ENCODE data around the gene MLN. TPM values are rescaled to one million over a fixed set of nuclear protein-coding genes. Genes with fewer than 3 reads are reported as not detected.

The MLN gene
- total RNA-seq, 1 donor from 2014 or later = not detected

GRCh38 chr6:33845031-33845745 lies 41.4 kb upstream of the MLN start:
- H3K27me3 Mint-ChIP-seq (ENCODE audit: unreplicated experiment) = peaks cover 2% of the 10 kb centered on the region
- DNase-seq (ENCODE audit: low spot score) = no peak
- no peaks in the 10 kb centered on the region for H3K36me3 Mint-ChIP-seq (ENCODE audit: low read depth, unreplicated experiment)
- no peak overlapping the region for H3K27ac Mint-ChIP-seq (ENCODE audit: unreplicated experiment)
- TF ChIP-seq CTCF (IDR thresholded peaks at IDR 0.05; ENCODE audit: unreplicated experiment) = no peak
- H3K4me1 Mint-ChIP-seq (ENCODE audit: unreplicated experiment) = peaks cover 11% of the 10 kb centered on the region
- no peaks in the 10 kb centered on the region for H3K9me3 Mint-ChIP-seq (ENCODE audit: unreplicated experiment)
- no peak overlapping the region for H3K4me3 Mint-ChIP-seq (ENCODE audit: unreplicated experiment)

- TF ChIP-seq CTCF (IDR thresholded peaks at IDR 0.05; ENCODE audit: unreplicated experiment) = no peak
- Mint-ChIP-seq H3K36me3 (ENCODE audit: low read depth, unreplicated experiment) (no peaks in the 10 kb centered on the region), H3K27ac (ENCODE audit: unreplicated experiment) (no peak overlapping the region), H3K4me1 (ENCODE audit: unreplicated experiment) (peaks cover 18% of the 10 kb centered on the region), H3K9me3 (ENCODE audit: unreplicated experiment) (no peaks in the 10 kb centered on the region), H3K4me3 (ENCODE audit: unreplicated experiment) (no peak overlapping the region), H3K27me3 (ENCODE audit: unreplicated experiment) (peaks cover 5% of the 10 kb centered on the region)
- no peak for DNase-seq (ENCODE audit: low spot score)
Measured at GRCh38 chr6:33843131-33844121, 39.6 kb upstream of the MLN start.

GRCh38 chr6:33841868-33842267 lies 38.1 kb upstream of the MLN start:
- DNase-seq (ENCODE audit: low spot score) = no peak
- TF ChIP-seq CTCF (IDR thresholded peaks at IDR 0.05; ENCODE audit: unreplicated experiment) = no peak
- Mint-ChIP-seq H3K4me1 (ENCODE audit: unreplicated experiment) (peaks cover 18% of the 10 kb centered on the region), H3K27ac (ENCODE audit: unreplicated experiment) (no peak overlapping the region), H3K27me3 (ENCODE audit: unreplicated experiment) (peaks cover 5% of the 10 kb centered on the region), H3K9me3 (ENCODE audit: unreplicated experiment) (no peaks in the 10 kb centered on the region), H3K4me3 (ENCODE audit: unreplicated experiment) (no peak overlapping the region), H3K36me3 (ENCODE audit: low read depth, unreplicated experiment) (no peaks in the 10 kb centered on the region)

DNA sequence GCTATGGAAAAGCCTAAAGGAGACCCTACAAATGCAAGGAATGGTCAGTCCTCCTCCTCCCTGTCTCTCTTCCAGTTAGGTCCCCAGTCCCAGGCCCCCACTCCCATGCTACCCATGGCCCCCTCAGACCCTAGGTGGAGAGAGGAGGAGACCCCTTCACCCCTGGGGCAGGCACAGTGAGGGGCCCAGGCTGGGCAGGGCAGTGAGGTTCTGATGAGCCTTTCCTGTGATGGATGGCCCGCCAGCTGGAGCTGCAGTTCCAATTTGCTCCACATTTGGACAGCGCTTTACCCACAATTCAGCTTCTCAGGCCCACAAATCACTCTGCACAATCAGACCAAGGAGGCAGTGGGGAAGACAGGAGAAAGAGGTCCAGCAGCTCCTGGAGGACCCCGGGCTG lies 37.3 kb upstream of the MLN start:
- Mint-ChIP-seq H3K4me3 (ENCODE audit: unreplicated experiment) (no peak overlapping the region), H3K36me3 (ENCODE audit: low read depth, unreplicated experiment) (no peaks in the 10 kb centered on the region), H3K27me3 (ENCODE audit: unreplicated experiment) (peaks cover 5% of the 10 kb centered on the region), H3K9me3 (ENCODE audit: unreplicated experiment) (no peaks in the 10 kb centered on the region), H3K4me1 (ENCODE audit: unreplicated experiment) (peaks cover 18% of the 10 kb centered on the region), H3K27ac (ENCODE audit: unreplicated experiment) (no peak overlapping the region)
- TF ChIP-seq CTCF (IDR thresholded peaks at IDR 0.05; ENCODE audit: unreplicated experiment) = no peak
- no peak for DNase-seq (ENCODE audit: low spot score)

Data from endothelial cell (in vitro differentiated cells).